CD4-positive, alpha-beta memory T cell (primary cell): ENCODE data around the gene TJP1. TPM values are rescaled to one million over a fixed set of nuclear protein-coding genes. Genes with fewer than 3 reads are reported as not detected.

Source experiments
- CTCF ChIA-PET: fragments of 350-600 bp; sonication (Branson Sonifier 250); formaldehyde crosslinking; loops from one replicate; lab custom pipeline; 2021; ENCODE audit warnings: inconsistent platforms; ENCODE audit not compliant: partially characterized antibody; lab: Charles Lee
- POLR2A ChIA-PET: fragments of 350-600 bp; sonication (Branson Sonifier 250); formaldehyde crosslinking; loops from one replicate; lab custom pipeline; 2021; ENCODE audit not compliant: partially characterized antibody; lab: Charles Lee
- DNase-seq, 5 donors: peaks; one replicate each; pipeline versions ENCODE4 v3.0.0 to v3.0.0-alpha.2; 2020 to 2022; ENCODE audit warnings: mixed read lengths in 1 of 5
- H3K27ac ChIP-seq: one replicate; pipeline ENCODE4 v1.7.0; 2013; ENCODE audit warnings: low read depth, low read length
- H3K27me3 ChIP-seq: 2 replicates; pipeline ENCODE4 v1.7.0; 2013; ENCODE audit warnings: mild to moderate bottlenecking, low read length, moderate library complexity; ENCODE audit not compliant: insufficient read depth
- H3K36me3 ChIP-seq: 2 replicates; pipeline ENCODE4 v1.7.0; 2013; ENCODE audit warnings: mild to moderate bottlenecking, low read length, moderate library complexity; ENCODE audit not compliant: insufficient read depth
- H3K4me1 ChIP-seq: 2 replicates; pipeline ENCODE4 v1.7.0; 2013; ENCODE audit warnings: mild to moderate bottlenecking, low read length, moderate library complexity; ENCODE audit not compliant: insufficient read depth
- H3K4me3 ChIP-seq, 2 donors: one replicate each; pipeline ENCODE4 v1.7.0; 2013; ENCODE audit warnings: low read length in 2 of 2, mild to moderate bottlenecking in 1 of 2
- H3K9me3 ChIP-seq, 2 donors: one replicate each; pipeline ENCODE4 v1.7.0; 2013; ENCODE audit warnings: low read length in 2 of 2, control low read depth in 1 of 2; ENCODE audit not compliant: control insufficient read depth in 1 of 2
- H3K27ac Mint-ChIP-seq, 7 donors: one replicate each; pipeline ENCODE4 v1.8.0; 2020 to 2021; ENCODE audit warnings: mixed read lengths in 7 of 7, mild to moderate bottlenecking in 6 of 7, inconsistent platforms in 3 of 7, moderate library complexity in 3 of 7
- H3K27me3 Mint-ChIP-seq, 2 donors: one replicate each; pipeline ENCODE4 v1.8.0; 2020 to 2021; ENCODE audit warnings: mixed read lengths in 2 of 2
- H3K36me3 Mint-ChIP-seq, 2 donors: one replicate each; pipeline ENCODE4 v1.8.0; 2020 to 2021; ENCODE audit warnings: mixed read lengths in 2 of 2, inconsistent platforms in 1 of 2, mild to moderate bottlenecking in 1 of 2
- H3K4me1 Mint-ChIP-seq, 4 donors: one replicate each; pipeline ENCODE4 v1.8.0; 2020 to 2021; ENCODE audit warnings: mixed read lengths in 4 of 4, mild to moderate bottlenecking in 1 of 4
- H3K4me3 Mint-ChIP-seq, 8 donors: one replicate each; pipeline ENCODE4 v1.8.0; 2020 to 2021; ENCODE audit warnings: mixed read lengths in 8 of 8, mild to moderate bottlenecking in 7 of 8, moderate library complexity in 6 of 8, inconsistent platforms in 3 of 8
- H3K9me3 Mint-ChIP-seq, 8 donors: one replicate each; pipeline ENCODE4 v1.8.0; 2020 to 2021; ENCODE audit warnings: mixed read lengths in 8 of 8, mild to moderate bottlenecking in 5 of 8, inconsistent platforms in 3 of 8, moderate library complexity in 1 of 8
- intact Hi-C: fragments of 100-400 bp; cut with micrococcal nuclease; formaldehyde crosslinking; loops from one replicate; pipeline ENCODE4 v1.15.1; 2023
- polyA plus RNA-seq, 2 donors: library from polyadenylated mRNA; unstranded; fragments of 300-500 nt; fragmentation: Illumina TruSeq; gene quantifications; one replicate each; pipeline ENCODE4 v1.2.3, GENCODE V29; 2021
- total RNA-seq, 2 experiments: library from RNA; stranded (reverse); gene quantifications; one replicate each; pipeline ENCODE4 v1.2.3, GENCODE V29; 2021

Gene TJP1
- total and polyA plus RNA-seq, 4 experiments from 2014 or later, result not detected

GRCh38 chr15:29838352-29839010 lies 16.2 kb upstream of the TJP1 start:
- no peaks in the 10 kb centered on the region for H3K36me3 Mint-ChIP-seq
- intact Hi-C loops, result no loop called here
- Histone ChIP-seq H3K4me1 (no peaks in the 10 kb centered on the region), H3K27ac (no peak overlapping the region), H3K36me3 (no peaks in the 10 kb centered on the region), H3K27me3 (no peaks in the 10 kb centered on the region), H3K4me3 (no peak overlapping the region), H3K9me3 (no peaks in the 10 kb centered on the region)
- H3K4me3 Mint-ChIP-seq, result no peak overlapping the region
- DNase-seq, result no peak
- peaks cover 0 to 8% (median 3%) of the 10 kb centered on the region in 8 donors for H3K9me3 Mint-ChIP-seq
- POLR2A ChIA-PET, result no interaction called here
- peaks cover 17 to 18% of the 10 kb centered on the region in 2 donors for H3K27me3 Mint-ChIP-seq
- CTCF ChIA-PET, result no interaction called here
- no peaks in the 10 kb centered on the region for H3K4me1 Mint-ChIP-seq
- H3K27ac Mint-ChIP-seq, result no peak overlapping the region

GRCh38 chr15:29835301-29835700 lies 13.0 kb upstream of the TJP1 start:
- ChIA-PET POLR2A (no interaction called here), CTCF (no interaction called here)
- H3K4me1 Mint-ChIP-seq, result no peaks in the 10 kb centered on the region
- H3K36me3 Mint-ChIP-seq, result no peaks in the 10 kb centered on the region
- DNase-seq, result no peak
- Histone ChIP-seq H3K4me3 (no peak overlapping the region), H3K27ac (no peak overlapping the region), H3K27me3 (no peaks in the 10 kb centered on the region), H3K36me3 (no peaks in the 10 kb centered on the region), H3K9me3 (peaks cover 0 to 10% of the 10 kb centered on the region in 2 donors), H3K4me1 (no peaks in the 10 kb centered on the region)
- no peak overlapping the region for H3K4me3 Mint-ChIP-seq
- H3K27me3 Mint-ChIP-seq, result peaks cover 22 to 29% of the 10 kb centered on the region in 2 donors
- intact Hi-C loops, result no loop called here
- no peak overlapping the region for H3K27ac Mint-ChIP-seq
- H3K9me3 Mint-ChIP-seq, result peaks cover 0 to 22% (median 13%) of the 10 kb centered on the region in 8 donors

GRCh38 chr15:29832709-29833108 lies 10.4 kb upstream of the TJP1 start:
- peaks cover 0 to 19% (median 14%) of the 10 kb centered on the region in 8 donors for H3K9me3 Mint-ChIP-seq

GRCh38 chr15:29826908-29827820 lies 4.9 kb upstream of the TJP1 start:
- Mint-ChIP-seq H3K27ac (no peak overlapping the region), H3K4me3 (no peak overlapping the region), H3K4me1 (peaks cover 10 to 26% (median 21%) of the 10 kb centered on the region in 4 donors), H3K9me3 (peaks cover 0 to 36% (median 27%) of the 10 kb centered on the region in 8 donors), H3K36me3 (peaks cover 4 to 6% of the 10 kb centered on the region in 2 donors), H3K27me3 (peaks cover 13 to 32% of the 10 kb centered on the region in 2 donors)
- H3K4me3 ChIP-seq, result no peak overlapping the region
- H3K4me1 ChIP-seq, result peaks cover 28% of the 10 kb centered on the region
- ChIA-PET CTCF (no interaction called here), POLR2A (no interaction called here)
- no peak overlapping the region for H3K27ac ChIP-seq
- no peak for DNase-seq
- no peaks in the 10 kb centered on the region for H3K36me3 ChIP-seq
- peaks cover 0 to 1% of the 10 kb centered on the region in 2 donors for H3K9me3 ChIP-seq
- intact Hi-C loops, result no loop called here
- peaks cover 21% of the 10 kb centered on the region for H3K27me3 ChIP-seq

More at GRCh38 chr15:29832709-29833108, 10.4 kb upstream of the TJP1 start:
- no peak for DNase-seq
- H3K27ac ChIP-seq, result no peak overlapping the region
- peaks cover 0 to 10% of the 10 kb centered on the region in 2 donors for H3K9me3 ChIP-seq
- Mint-ChIP-seq H3K27ac (no peak overlapping the region), H3K4me1 (peaks cover 0 to 2% (median 0%) of the 10 kb centered on the region in 4 donors), H3K27me3 (peaks cover 21 to 29% of the 10 kb centered on the region in 2 donors), H3K4me3 (no peak overlapping the region), H3K36me3 (no peaks in the 10 kb centered on the region)
- POLR2A ChIA-PET, result no interaction called here
- no peaks in the 10 kb centered on the region for H3K36me3 ChIP-seq
- CTCF ChIA-PET, result no interaction called here
- H3K4me1 ChIP-seq, result no peaks in the 10 kb centered on the region
- H3K4me3 ChIP-seq, result no peak overlapping the region
- intact Hi-C loops, result no loop called here
- peaks cover 14% of the 10 kb centered on the region for H3K27me3 ChIP-seq

DNA sequence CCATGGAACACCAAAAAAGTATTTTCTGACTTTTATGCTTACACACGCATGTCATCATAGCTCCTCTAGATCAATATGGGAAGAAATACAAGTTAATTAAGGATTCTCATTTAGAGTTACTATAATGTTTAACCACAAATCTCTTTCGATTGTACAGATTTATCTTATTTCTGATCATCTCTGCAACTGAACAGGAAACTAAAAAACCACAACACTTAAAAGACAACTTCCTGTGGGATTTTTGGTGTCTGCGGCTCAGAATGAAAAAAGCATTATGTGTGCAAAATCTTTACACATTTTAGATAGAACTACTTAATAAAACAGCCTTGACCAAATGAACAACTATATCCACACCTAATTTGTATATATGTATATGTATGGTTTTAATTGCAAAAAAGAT lies 3.0 kb upstream of the TJP1 start:
- Mint-ChIP-seq H3K27me3 (peaks cover 15 to 22% of the 10 kb centered on the region in 2 donors), H3K36me3 (peaks cover 4 to 6% of the 10 kb centered on the region in 2 donors), H3K4me3 (peak overlapping the region in 7 of 8 donors; percentile 7 to 67 (median 46)), H3K9me3 (peaks cover 0 to 34% (median 26%) of the 10 kb centered on the region in 8 donors), H3K4me1 (peaks cover 11 to 26% (median 21%) of the 10 kb centered on the region in 4 donors), H3K27ac (peak overlapping the region in 6 of 7 donors; percentile 20 to 90 (median 82))
- Histone ChIP-seq H3K27ac (no peak overlapping the region), H3K36me3 (no peaks in the 10 kb centered on the region), H3K27me3 (peaks cover 31% of the 10 kb centered on the region), H3K4me1 (peaks cover 28% of the 10 kb centered on the region), H3K4me3 (no peak overlapping the region), H3K9me3 (no peaks in the 10 kb centered on the region)
- ChIA-PET POLR2A (no interaction called here), CTCF (no interaction called here)
- peak; percentile 47 to 76 (median 69) for DNase-seq
- intact Hi-C loops, result no loop called here

DNA sequence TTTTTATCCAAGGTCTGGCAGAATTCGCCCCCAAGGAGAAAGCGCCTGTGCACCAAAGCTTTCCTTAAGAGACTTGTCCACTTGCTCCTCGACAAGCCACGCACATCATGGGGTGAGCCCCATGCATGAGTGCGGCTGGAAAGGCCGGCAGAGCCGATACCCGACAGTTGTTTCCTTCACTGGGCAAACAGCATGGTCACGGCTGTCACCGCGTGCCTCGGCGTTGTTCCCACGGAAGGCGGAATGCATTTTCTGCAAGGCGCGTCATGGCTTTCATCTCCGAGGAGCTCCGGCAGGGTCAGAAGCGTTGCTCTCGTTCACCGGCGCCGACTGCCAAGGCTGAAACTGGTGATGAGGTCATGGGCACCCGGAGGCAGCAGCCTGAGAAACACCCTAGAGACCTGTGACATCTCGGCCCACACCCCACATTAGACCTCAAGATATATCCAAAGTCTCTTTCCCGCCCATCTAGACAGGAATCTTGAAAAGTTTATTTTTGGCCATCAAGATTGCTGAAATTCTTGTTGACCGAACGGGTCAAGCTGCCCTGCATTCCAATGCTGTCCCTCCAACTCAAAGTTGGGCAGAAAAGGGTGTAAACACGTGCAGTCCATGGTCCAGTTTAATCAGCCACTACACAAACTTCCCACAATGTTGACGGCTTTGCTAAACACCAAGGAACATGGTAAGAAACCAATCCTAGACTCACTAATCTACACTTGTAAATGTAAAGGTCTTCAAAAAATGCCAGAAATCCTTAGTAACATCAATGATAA lies 604 bp upstream of the TJP1 start:
- Mint-ChIP-seq H3K36me3 (peaks cover 4 to 6% of the 10 kb centered on the region in 2 donors), H3K4me1 (peaks cover 11 to 26% (median 21%) of the 10 kb centered on the region in 4 donors), H3K27me3 (peaks cover 19 to 24% of the 10 kb centered on the region in 2 donors), H3K27ac (peak overlapping the region in 3 of 7 donors; percentile 4 to 35 (median 31)), H3K4me3 (peak overlapping the region in 7 of 8 donors; percentile 17 to 76 (median 47)), H3K9me3 (peaks cover 0 to 51% (median 32%) of the 10 kb centered on the region in 8 donors)
- Histone ChIP-seq H3K27ac (no peak overlapping the region), H3K4me3 (no peak overlapping the region), H3K36me3 (no peaks in the 10 kb centered on the region), H3K27me3 (peaks cover 28% of the 10 kb centered on the region), H3K4me1 (peaks cover 28% of the 10 kb centered on the region), H3K9me3 (no peaks in the 10 kb centered on the region)
- DNase-seq, result no peak
- ChIA-PET POLR2A (no interaction called here), CTCF (no interaction called here)
- intact Hi-C loops, result no loop called here
